ENCODE data around the gene RMI2. TPM values are rescaled to one million over a fixed set of nuclear protein-coding genes. Genes with fewer than 3 reads are reported as not detected.

The RMI2 gene
- total RNA-seq, 1 experiment from 2014 or later: 14.2 TPM

GRCh38 chr16:11309895-11310633, 35.2 kb upstream of the RMI2 start:
- DNase-seq (ENCODE audit: low read depth): no peak

- no peak for DNase-seq (ENCODE audit: low read depth)
These were observed 34.7 kb upstream of the RMI2 start for GRCh38 chr16:11310634-11310977.

- no peak for DNase-seq (ENCODE audit: low read depth)
These were observed 34.2 kb upstream of the RMI2 start for GRCh38 chr16:11310997-11311561.

GRCh38 chr16:11312718-11313492, 32.4 kb upstream of the RMI2 start:
- no peak for DNase-seq (ENCODE audit: low read depth)

- DNase-seq (ENCODE audit: low read depth): no peak
These were observed 31.6 kb upstream of the RMI2 start for GRCh38 chr16:11313493-11314308.

- no peak for DNase-seq (ENCODE audit: low read depth)
These were observed 30.9 kb upstream of the RMI2 start for GRCh38 chr16:11314309-11314894.

- no peak for DNase-seq (ENCODE audit: low read depth)
These were observed 29.7 kb upstream of the RMI2 start for GRCh38 chr16:11315510-11315909.

GRCh38 chr16:11316331-11317015, 28.8 kb upstream of the RMI2 start:
- no peak for DNase-seq (ENCODE audit: low read depth)

GRCh38 chr16:11318817-11319216, 26.4 kb upstream of the RMI2 start:
- DNase-seq (ENCODE audit: low read depth): no peak

- no peak for DNase-seq (ENCODE audit: low read depth)
These were observed 25.6 kb upstream of the RMI2 start for GRCh38 chr16:11319529-11320146.

- no peak for DNase-seq (ENCODE audit: low read depth)
These were observed 25.1 kb upstream of the RMI2 start for GRCh38 chr16:11320170-11320569.

- no peak for DNase-seq (ENCODE audit: low read depth)
These were observed 23.6 kb upstream of the RMI2 start for GRCh38 chr16:11321662-11322061.

GRCh38 chr16:11322823-11323222, 22.4 kb upstream of the RMI2 start:
- DNase-seq (ENCODE audit: low read depth): no peak

GRCh38 chr16:11323551-11324336, 21.5 kb upstream of the RMI2 start:
- DNase-seq (ENCODE audit: low read depth): no peak

GRCh38 chr16:11325404-11326083, 19.7 kb upstream of the RMI2 start:
- no peak for DNase-seq (ENCODE audit: low read depth)

- DNase-seq (ENCODE audit: low read depth): no peak
These were observed 19.0 kb upstream of the RMI2 start for GRCh38 chr16:11326084-11326736.

- DNase-seq (ENCODE audit: low read depth): no peak
These were observed 18.5 kb upstream of the RMI2 start for GRCh38 chr16:11326737-11327276.

Measured in LHCN-M2 (cell line).